Thyroid gland (tissue), 4 donors: ENCODE results near the gene MRPL42.

ENCODE experiments used
- POLR2A ChIP-seq, 2 donors: fragments of 450-650 bp; IDR thresholded peaks; one replicate each; pipeline ENCODE4 v1.6.1; 2017; ENCODE audit warnings: antibody characterized with exemption in 2 of 2, mild to moderate bottlenecking in 2 of 2, moderate library complexity in 1 of 2
- TF ChIP-seq, protein P1 (sequence below), 6 experiments: fragments of 200-600 bp in 3 of 6; fragments of 450-650 bp in 3 of 6; sonication (generic) in 3 of 6; IDR thresholded peaks; one replicate each; pipeline ENCODE4 v1.5.1; 2016 to 2019; ENCODE audit warnings: antibody characterized with exemption in 6 of 6, mild to moderate bottlenecking in 2 of 6, inconsistent platforms in 1 of 6, moderate library complexity in 1 of 6

GRCh38 chr12:93449277-93449676 lies 18.0 kb upstream of the MRPL42 start:
- TF ChIP-seq, protein P1, sequence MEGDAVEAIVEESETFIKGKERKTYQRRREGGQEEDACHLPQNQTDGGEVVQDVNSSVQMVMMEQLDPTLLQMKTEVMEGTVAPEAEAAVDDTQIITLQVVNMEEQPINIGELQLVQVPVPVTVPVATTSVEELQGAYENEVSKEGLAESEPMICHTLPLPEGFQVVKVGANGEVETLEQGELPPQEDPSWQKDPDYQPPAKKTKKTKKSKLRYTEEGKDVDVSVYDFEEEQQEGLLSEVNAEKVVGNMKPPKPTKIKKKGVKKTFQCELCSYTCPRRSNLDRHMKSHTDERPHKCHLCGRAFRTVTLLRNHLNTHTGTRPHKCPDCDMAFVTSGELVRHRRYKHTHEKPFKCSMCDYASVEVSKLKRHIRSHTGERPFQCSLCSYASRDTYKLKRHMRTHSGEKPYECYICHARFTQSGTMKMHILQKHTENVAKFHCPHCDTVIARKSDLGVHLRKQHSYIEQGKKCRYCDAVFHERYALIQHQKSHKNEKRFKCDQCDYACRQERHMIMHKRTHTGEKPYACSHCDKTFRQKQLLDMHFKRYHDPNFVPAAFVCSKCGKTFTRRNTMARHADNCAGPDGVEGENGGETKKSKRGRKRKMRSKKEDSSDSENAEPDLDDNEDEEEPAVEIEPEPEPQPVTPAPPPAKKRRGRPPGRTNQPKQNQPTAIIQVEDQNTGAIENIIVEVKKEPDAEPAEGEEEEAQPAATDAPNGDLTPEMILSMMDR (IDR thresholded peaks at IDR 0.05) = no peak
- TF ChIP-seq POLR2A (IDR thresholded peaks at IDR 0.05) = no peak
